ENCODE measurements around the gene NPIPA3. TPM values are rescaled to one million over a fixed set of nuclear protein-coding genes. Genes with fewer than 3 reads are reported as not detected.
"Not testable (repeated sequence)": the region's sequence is repeated elsewhere in the genome, so short reads cannot be mapped to it uniquely, and the experiment has no call there.

Gene NPIPA3
- total RNA-seq: 1 to 10 TPM; 2.8 to 7.6 TPM
- long read RNA-seq, donor 1: 0 reads
- long read RNA-seq, donor 2: 0 reads

GRCh38 chr16:14703156-14704011 is at the start of gene NPIPA3:
Gene NPIPA3 (plus strand): TSS chr16:14703411. CDS start chr16:14708944, 5,533 bp downstream.
- DNase-seq (ENCODE audit: low spot score); intact Hi-C loops (cut with DNase I): not testable (repeated sequence)

GRCh38 chr16:14658063-14658462 is 45.1 kb upstream of the NPIPA3 start:
- peak; percentile 8 for DNase-seq (ENCODE audit: low spot score)
- intact Hi-C loops (cut with DNase I): no loop called here

- intact Hi-C loops (cut with DNase I): no loop called here
- peak; percentile 62 for DNase-seq (ENCODE audit: low spot score)
These were observed 35.6 kb upstream of the NPIPA3 start for GRCh38 chr16:14667347-14668266.

- DNase-seq (ENCODE audit: low spot score): no peak
- intact Hi-C loops (cut with DNase I): no loop called here
These were observed 34.5 kb upstream of the NPIPA3 start for GRCh38 chr16:14668556-14669223.

GRCh38 chr16:14669776-14670175 is 33.4 kb upstream of the NPIPA3 start:
- intact Hi-C loops (cut with DNase I): no loop called here
- peak; percentile 61 for DNase-seq (ENCODE audit: low spot score)

GRCh38 chr16:14672403-14672971 is 30.7 kb upstream of the NPIPA3 start:
- intact Hi-C loops (cut with DNase I): no loop called here
- DNase-seq (ENCODE audit: low spot score): peak; percentile 12

- intact Hi-C loops (cut with DNase I): loop anchor here in 1 of 2 donors (1.0 kb wide), 1 partner anchor 16 kb away; no protein-coding TSS in a partner anchor
- DNase-seq (ENCODE audit: low spot score): no peak
These were observed 26.6 kb upstream of the NPIPA3 start for GRCh38 chr16:14676633-14677032.

- intact Hi-C loops (cut with DNase I): loop anchor here in 1 of 2 donors (1.0 kb wide), 1 partner anchor 17 kb away; no protein-coding TSS in a partner anchor
These were observed 25.6 kb upstream of the NPIPA3 start for GRCh38 chr16:14677627-14678026.

GRCh38 chr16:14678748-14679497 is 24.3 kb upstream of the NPIPA3 start:
- intact Hi-C loops (cut with DNase I): no loop called here
- DNase-seq (ENCODE audit: low spot score): peak; percentile 8

More at GRCh38 chr16:14677627-14678026, 25.6 kb upstream of the NPIPA3 start:
- peak; percentile 25 for DNase-seq (ENCODE audit: low spot score)

- peak; percentile 13 for DNase-seq (ENCODE audit: low spot score)
- intact Hi-C loops (cut with DNase I): not testable (repeated sequence)
These were observed 22.8 kb upstream of the NPIPA3 start for GRCh38 chr16:14680396-14680795.

GRCh38 chr16:14681115-14681514 is 22.1 kb upstream of the NPIPA3 start:
- peak; percentile 2 for DNase-seq (ENCODE audit: low spot score)
- intact Hi-C loops (cut with DNase I): no loop called here

GRCh38 chr16:14682121-14682520 is 21.1 kb upstream of the NPIPA3 start:
- DNase-seq (ENCODE audit: low spot score): peak; percentile 62
- intact Hi-C loops (cut with DNase I): no loop called here

GRCh38 chr16:14685870-14686793 is 17.1 kb upstream of the NPIPA3 start:
- DNase-seq (ENCODE audit: low spot score): peak; percentile 53

GRCh38 chr16:14694129-14694528 is 9.1 kb upstream of the NPIPA3 start, which contains the start of gene PLA2G10:
Gene PLA2G10 (minus strand): TSS chr16:14694308. CDS start chr16:14694229, 79 bp downstream.
- intact Hi-C loops (cut with DNase I); DNase-seq (ENCODE audit: low spot score): not testable (repeated sequence)

More at GRCh38 chr16:14685870-14686793, 17.1 kb upstream of the NPIPA3 start:
- intact Hi-C loops (cut with DNase I): not testable (repeated sequence)

GRCh38 chr16:14701859-14702258 is 1.4 kb upstream of the NPIPA3 start:
- DNase-seq (ENCODE audit: low spot score); intact Hi-C loops (cut with DNase I): not testable (repeated sequence)

- intact Hi-C loops (cut with DNase I): not testable (repeated sequence)
These were observed 539 bp upstream of the NPIPA3 start for GRCh38 chr16:14702672-14703071.

GRCh38 chr16:14733233-14733632 is 30.0 kb downstream of the NPIPA3 start:
- intact Hi-C loops (cut with DNase I); DNase-seq (ENCODE audit: low spot score): not testable (repeated sequence)

More at GRCh38 chr16:14702672-14703071, 539 bp upstream of the NPIPA3 start:
- not testable (repeated sequence) for DNase-seq (ENCODE audit: low spot score)
